Measurements from ENCODE around the gene SOX6.

The SOX6 gene

GRCh38 chr11:16312233-16312765 lies 44.0 kb downstream of the SOX6 start:
- no peak for DNase-seq

- no peak for DNase-seq
These were observed 44.5 kb downstream of the SOX6 start for GRCh38 chr11:16311831-16312230.

- DNase-seq, result no peak
These were observed 45.4 kb downstream of the SOX6 start for GRCh38 chr11:16310943-16311342.

- DNase-seq, result no peak
These were observed 47.1 kb downstream of the SOX6 start for GRCh38 chr11:16309226-16309625.

GRCh38 chr11:16301462-16301861 lies 54.9 kb downstream of the SOX6 start:
- DNase-seq, result no peak

- DNase-seq, result no peak
These were observed 56.2 kb downstream of the SOX6 start for GRCh38 chr11:16299884-16300782.

GRCh38 chr11:16299390-16299789 lies 57.0 kb downstream of the SOX6 start:
- no peak for DNase-seq

GRCh38 chr11:16297332-16297731 lies 59.0 kb downstream of the SOX6 start:
- DNase-seq, result no peak

- no peak for DNase-seq
These were observed 60.1 kb downstream of the SOX6 start for GRCh38 chr11:16296273-16296672.

- DNase-seq, result no peak
These were observed 60.8 kb downstream of the SOX6 start for GRCh38 chr11:16295592-16295991.

- peak; percentile 19 for DNase-seq
These were observed 63.1 kb downstream of the SOX6 start for GRCh38 chr11:16293204-16293681.

GRCh38 chr11:16292167-16292859 lies 64.0 kb downstream of the SOX6 start:
- no peak for DNase-seq

GRCh38 chr11:16291729-16292128 lies 64.6 kb downstream of the SOX6 start:
- no peak for DNase-seq

- no peak for DNase-seq
These were observed 66.8 kb downstream of the SOX6 start for GRCh38 chr11:16289541-16289940.

GRCh38 chr11:16287630-16288280 lies 68.6 kb downstream of the SOX6 start:
- DNase-seq, result no peak

- DNase-seq, result no peak
These were observed 70.3 kb downstream of the SOX6 start for GRCh38 chr11:16286095-16286494.

GRCh38 chr11:16280256-16280682 lies 76.1 kb downstream of the SOX6 start:
- DNase-seq, result peak; percentile 26

- DNase-seq, result no peak
These were observed 76.8 kb downstream of the SOX6 start for GRCh38 chr11:16279524-16279923.

- no peak for DNase-seq
These were observed 77.4 kb downstream of the SOX6 start for GRCh38 chr11:16278979-16279378.

- DNase-seq, result no peak
These were observed 78.1 kb downstream of the SOX6 start for GRCh38 chr11:16278273-16278672.

- no peak for DNase-seq
These were observed 80.1 kb downstream of the SOX6 start for GRCh38 chr11:16276251-16276650.

GRCh38 chr11:16271258-16271657 lies 85.1 kb downstream of the SOX6 start:
- DNase-seq, result no peak

GRCh38 chr11:16266021-16266420 lies 90.3 kb downstream of the SOX6 start:
- DNase-seq, result no peak
